ENCODE measurements around the gene CERS6. TPM values are rescaled to one million over a fixed set of nuclear protein-coding genes. Genes with fewer than 3 reads are reported as not detected.
"Not testable (repeated sequence)": the region's sequence is repeated elsewhere in the genome, so short reads cannot be mapped to it uniquely, and the experiment has no call there.

CERS6 gene
- total RNA-seq, 1 experiment from 2014 or later, result 14.0 TPM

- no peaks in the 10 kb centered on the region for H3K27me3 ChIP-seq (ENCODE audit: control insufficient read depth, insufficient read depth, low read length)
- H3K4me3 ChIP-seq (ENCODE audit: insufficient read depth, low read depth, low read length), result no peak overlapping the region
- H3K36me3 ChIP-seq (replicated peaks; ENCODE audit: control insufficient read depth, insufficient read depth, low read length), result no peaks in the 10 kb centered on the region
- DNase-seq, result no peak
Measured at GRCh38 chr2:168770796-168771195, 314.7 kb downstream of the CERS6 start.

- Histone ChIP-seq H3K27me3 (ENCODE audit: control insufficient read depth, insufficient read depth, low read length) (no peaks in the 10 kb centered on the region), H3K36me3 (replicated peaks; ENCODE audit: control insufficient read depth, insufficient read depth, low read length) (no peaks in the 10 kb centered on the region), H3K4me3 (ENCODE audit: insufficient read depth, low read depth, low read length) (no peak overlapping the region)
- no peak for DNase-seq
Measured at GRCh38 chr2:168772704-168773103, 316.6 kb downstream of the CERS6 start.

GRCh38 chr2:168773128-168773527, 317.1 kb downstream of the CERS6 start:
- Histone ChIP-seq H3K36me3 (replicated peaks; ENCODE audit: control insufficient read depth, insufficient read depth, low read length) (no peaks in the 10 kb centered on the region), H3K27me3 (ENCODE audit: control insufficient read depth, insufficient read depth, low read length) (no peaks in the 10 kb centered on the region), H3K4me3 (ENCODE audit: insufficient read depth, low read depth, low read length) (no peak overlapping the region)
- no peak for DNase-seq

- no peaks in the 10 kb centered on the region for H3K36me3 ChIP-seq (replicated peaks; ENCODE audit: control insufficient read depth, insufficient read depth, low read length)
- no peaks in the 10 kb centered on the region for H3K27me3 ChIP-seq (ENCODE audit: control insufficient read depth, insufficient read depth, low read length)
- peak; percentile 41 for DNase-seq
- no peak overlapping the region for H3K4me3 ChIP-seq (ENCODE audit: insufficient read depth, low read depth, low read length)
Measured at GRCh38 chr2:168773719-168774521, 317.8 kb downstream of the CERS6 start.

DNA sequence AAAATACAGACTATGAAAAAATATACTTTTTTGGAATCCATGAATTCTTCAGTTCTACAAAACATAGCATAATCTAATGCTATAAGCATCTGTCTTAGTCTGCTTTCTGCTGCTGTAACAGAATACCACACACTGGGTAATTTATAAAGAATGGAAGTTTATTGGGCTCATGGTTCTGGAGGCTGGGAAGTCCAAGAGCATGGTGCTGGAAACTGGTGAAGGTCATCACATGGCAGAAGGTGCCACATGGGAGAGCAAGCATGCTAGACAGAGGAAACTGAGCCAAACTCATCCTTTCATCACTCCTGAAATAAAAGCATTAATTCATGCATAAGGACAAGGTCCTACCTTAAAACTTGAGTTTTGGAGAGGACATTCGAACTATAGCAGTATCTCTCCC, 319.8 kb downstream of the CERS6 start:
- DNase-seq, result no peak
- Histone ChIP-seq H3K4me3 (ENCODE audit: insufficient read depth, low read depth, low read length) (no peak overlapping the region), H3K36me3 (replicated peaks; ENCODE audit: control insufficient read depth, insufficient read depth, low read length) (no peaks in the 10 kb centered on the region), H3K27me3 (ENCODE audit: control insufficient read depth, insufficient read depth, low read length) (no peaks in the 10 kb centered on the region)

DNA sequence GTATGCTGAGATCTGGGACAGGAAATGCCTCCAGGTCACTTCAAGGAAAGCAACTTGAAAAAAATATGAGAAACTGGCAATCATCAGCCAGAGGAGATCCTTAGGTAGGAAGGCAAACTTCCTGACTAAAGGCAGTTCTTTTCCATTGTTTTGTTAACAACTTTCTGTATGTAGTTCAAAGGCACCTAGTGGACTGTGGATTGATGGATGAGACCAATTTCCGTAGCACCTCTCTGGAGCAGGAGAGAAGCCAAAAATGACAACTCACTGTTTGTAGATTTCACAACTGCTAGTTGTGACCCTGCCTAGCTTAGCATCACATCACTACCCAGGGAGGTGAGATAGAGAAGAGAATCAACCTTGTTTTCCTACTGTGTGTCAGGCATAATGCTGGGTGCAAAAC, 324.6 kb downstream of the CERS6 start:
- no peak for DNase-seq
- H3K27me3 ChIP-seq (ENCODE audit: control insufficient read depth, insufficient read depth, low read length), result no peaks in the 10 kb centered on the region
- H3K36me3 ChIP-seq (replicated peaks; ENCODE audit: control insufficient read depth, insufficient read depth, low read length), result no peaks in the 10 kb centered on the region
- H3K4me3 ChIP-seq (ENCODE audit: insufficient read depth, low read depth, low read length), result no peak overlapping the region

DNA sequence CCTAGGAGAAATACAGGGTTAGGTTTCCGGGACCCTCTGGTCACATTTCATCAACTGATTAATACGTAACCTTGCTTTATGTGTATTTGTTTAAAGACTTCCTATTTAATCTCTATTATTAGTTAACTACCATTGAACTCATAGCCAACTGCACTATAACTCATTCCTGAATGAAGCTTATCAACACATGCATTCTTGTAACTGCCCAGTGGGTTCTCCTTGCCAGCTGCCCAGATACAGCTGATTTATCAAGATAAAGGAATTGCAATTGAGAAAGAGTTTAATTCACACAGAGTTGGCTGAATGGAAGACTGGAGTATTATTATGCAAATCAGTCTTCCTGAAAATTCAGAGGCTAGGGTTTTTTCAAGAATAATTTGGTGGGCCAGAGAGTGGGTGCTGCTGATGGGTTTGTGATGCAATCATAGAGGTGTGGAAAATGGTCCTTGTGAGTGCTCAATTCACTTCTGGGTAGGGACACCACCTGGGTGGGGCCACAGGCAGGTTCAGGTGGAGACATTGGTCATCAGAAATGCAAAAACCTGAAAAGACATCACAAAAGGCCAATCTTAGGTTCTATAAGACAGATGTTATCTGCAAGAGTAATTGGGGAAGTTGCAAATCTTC, 325.2 kb downstream of the CERS6 start:
- Histone ChIP-seq H3K4me3 (ENCODE audit: insufficient read depth, low read depth, low read length) (no peak overlapping the region), H3K36me3 (replicated peaks; ENCODE audit: control insufficient read depth, insufficient read depth, low read length) (no peaks in the 10 kb centered on the region), H3K27me3 (ENCODE audit: control insufficient read depth, insufficient read depth, low read length) (no peaks in the 10 kb centered on the region)
- no peak for DNase-seq

- Histone ChIP-seq H3K4me3 (ENCODE audit: insufficient read depth, low read depth, low read length) (no peak overlapping the region), H3K36me3 (replicated peaks; ENCODE audit: control insufficient read depth, insufficient read depth, low read length) (no peaks in the 10 kb centered on the region), H3K27me3 (ENCODE audit: control insufficient read depth, insufficient read depth, low read length) (no peaks in the 10 kb centered on the region)
- no peak for DNase-seq
Measured at GRCh38 chr2:168782271-168782670, 326.2 kb downstream of the CERS6 start.

GRCh38 chr2:168784993-168785392, 328.9 kb downstream of the CERS6 start:
- no peak for DNase-seq
- no peak overlapping the region for H3K4me3 ChIP-seq (ENCODE audit: insufficient read depth, low read depth, low read length)
- no peaks in the 10 kb centered on the region for H3K27me3 ChIP-seq (ENCODE audit: control insufficient read depth, insufficient read depth, low read length)
- H3K36me3 ChIP-seq (replicated peaks; ENCODE audit: control insufficient read depth, insufficient read depth, low read length), result no peaks in the 10 kb centered on the region

DNA sequence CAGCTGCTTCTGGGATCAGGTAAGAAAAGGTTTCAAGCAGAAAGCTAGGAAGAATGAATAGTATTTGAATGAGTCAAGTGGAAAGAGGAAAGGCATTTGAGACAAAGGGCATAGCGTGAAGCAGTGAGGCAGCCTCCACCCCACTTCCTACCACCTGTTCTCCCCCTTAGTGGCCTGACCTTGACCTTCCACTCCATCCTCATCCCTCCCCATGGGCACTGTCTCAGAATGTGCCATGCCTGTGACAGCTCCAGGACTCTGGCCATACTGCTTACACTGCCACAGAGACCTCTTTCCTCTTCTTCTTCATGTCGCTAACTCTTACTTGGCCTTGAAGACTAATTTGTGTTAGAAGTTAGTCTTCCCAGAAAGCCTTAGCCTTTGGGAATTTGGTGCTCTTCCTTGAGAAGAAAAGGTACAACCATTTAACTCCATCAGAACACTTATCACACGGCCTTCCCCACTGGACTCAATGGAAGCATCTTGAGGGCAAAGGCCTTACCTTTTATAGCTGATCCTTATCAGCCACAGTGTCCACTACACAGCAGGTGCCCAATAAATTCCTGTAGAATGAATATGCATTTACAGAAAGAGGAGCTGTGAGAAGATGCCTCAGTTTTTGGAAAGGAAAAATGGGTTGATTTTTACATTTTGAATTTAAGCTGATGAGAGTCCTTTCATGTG, 331.2 kb downstream of the CERS6 start:
- Histone ChIP-seq H3K36me3 (replicated peaks; ENCODE audit: control insufficient read depth, insufficient read depth, low read length) (no peaks in the 10 kb centered on the region), H3K4me3 (ENCODE audit: insufficient read depth, low read depth, low read length) (no peak overlapping the region), H3K27me3 (ENCODE audit: control insufficient read depth, insufficient read depth, low read length) (no peaks in the 10 kb centered on the region)
- DNase-seq, result no peak

- DNase-seq, result no peak
- Histone ChIP-seq H3K27me3 (ENCODE audit: control insufficient read depth, insufficient read depth, low read length) (no peaks in the 10 kb centered on the region), H3K36me3 (replicated peaks; ENCODE audit: control insufficient read depth, insufficient read depth, low read length) (no peaks in the 10 kb centered on the region), H3K4me3 (ENCODE audit: insufficient read depth, low read depth, low read length) (no peak overlapping the region)
Measured at GRCh38 chr2:168787782-168788376, 331.8 kb downstream of the CERS6 start.

DNA sequence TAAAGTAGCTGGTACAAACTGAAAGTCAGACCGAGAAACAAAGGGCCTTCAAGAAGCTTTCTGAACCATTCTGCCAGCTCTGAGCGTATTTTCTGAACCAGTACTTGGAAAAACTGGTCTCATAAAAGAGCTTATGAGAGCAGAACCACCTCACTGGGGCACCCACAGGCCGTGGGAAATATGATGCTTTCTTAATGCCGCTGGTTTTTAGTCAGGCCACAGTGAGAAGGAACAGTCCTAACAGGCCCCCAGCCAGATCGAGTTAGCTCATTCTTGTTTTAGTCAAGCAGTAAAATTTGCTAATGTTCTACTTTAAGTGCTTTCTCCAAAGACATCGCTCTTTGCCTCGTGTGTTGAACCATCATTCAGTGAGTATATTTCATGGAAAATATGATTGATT, 333.7 kb downstream of the CERS6 start:
- DNase-seq, result no peak
- Histone ChIP-seq H3K4me3 (ENCODE audit: insufficient read depth, low read depth, low read length) (no peak overlapping the region), H3K36me3 (replicated peaks; ENCODE audit: control insufficient read depth, insufficient read depth, low read length) (no peaks in the 10 kb centered on the region), H3K27me3 (ENCODE audit: control insufficient read depth, insufficient read depth, low read length) (no peaks in the 10 kb centered on the region)

DNA sequence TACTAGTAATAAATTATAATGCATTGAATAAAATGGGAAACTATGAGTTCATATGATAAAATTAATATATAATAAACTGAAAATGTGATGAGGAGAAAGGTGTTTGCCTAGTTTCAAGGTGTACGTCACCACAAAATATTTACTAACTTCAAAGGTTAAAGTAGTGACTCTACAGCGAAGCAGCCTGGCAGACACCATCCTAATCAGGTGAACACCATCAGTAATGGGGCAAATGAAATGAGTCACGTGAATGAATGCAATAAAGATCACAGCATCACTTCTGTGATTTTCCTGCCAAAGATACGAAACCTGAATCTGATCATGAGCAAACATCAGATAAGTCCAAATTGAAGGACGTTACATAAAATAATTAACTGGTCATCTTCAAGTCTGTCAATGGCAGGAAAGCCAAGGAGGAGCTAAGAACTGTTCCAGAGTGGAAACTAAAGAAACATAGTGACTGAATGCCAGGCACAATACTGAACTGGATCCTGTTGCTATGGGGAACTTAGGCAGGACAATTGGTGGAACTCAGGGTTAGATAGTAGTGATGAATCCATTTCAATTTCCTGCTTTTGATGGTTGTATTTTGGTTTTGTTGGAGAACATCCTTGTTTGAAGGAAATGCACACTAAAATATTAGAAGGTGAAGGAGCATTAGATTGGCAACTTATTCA, 334.3 kb downstream of the CERS6 start:
- Histone ChIP-seq H3K36me3 (replicated peaks; ENCODE audit: control insufficient read depth, insufficient read depth, low read length) (no peaks in the 10 kb centered on the region), H3K27me3 (ENCODE audit: control insufficient read depth, insufficient read depth, low read length) (no peaks in the 10 kb centered on the region), H3K4me3 (ENCODE audit: insufficient read depth, low read depth, low read length) (no peak overlapping the region)
- DNase-seq, result no peak

DNA sequence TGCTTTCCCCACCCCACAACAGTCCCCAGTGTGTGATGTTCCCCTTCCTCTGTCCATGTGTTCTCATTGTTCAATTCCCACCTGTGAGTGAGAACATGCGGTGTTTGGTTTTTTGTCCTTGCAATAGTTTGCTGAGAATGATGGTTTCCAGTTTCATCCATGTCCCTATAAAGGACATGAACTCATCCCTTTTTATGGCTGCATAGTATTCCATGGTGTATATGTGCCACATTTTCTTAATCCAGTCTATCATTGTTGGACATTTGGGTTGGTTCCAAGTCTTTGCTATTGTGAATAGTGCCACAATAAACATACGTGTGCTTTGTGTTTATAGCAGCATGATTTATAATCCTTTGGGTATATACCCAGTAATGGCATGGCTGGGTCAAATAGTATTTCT, 335.1 kb downstream of the CERS6 start:
- not testable (repeated sequence) for H3K4me3 ChIP-seq (ENCODE audit: insufficient read depth, low read depth, low read length); H3K36me3 ChIP-seq (replicated peaks; ENCODE audit: control insufficient read depth, insufficient read depth, low read length); DNase-seq; H3K27me3 ChIP-seq (ENCODE audit: control insufficient read depth, insufficient read depth, low read length)

Measured in H7 (cell line).